AG04450 (cell line): ENCODE data around the gene GPHN. TPM values are rescaled to one million over a fixed set of nuclear protein-coding genes. Genes with fewer than 3 reads are reported as not detected.

Experiments used
- CTCF ChIA-PET: fragments of 300-600, 350-600 bp; formaldehyde crosslinking; extraction: SDS; loops from one replicate; lab custom pipeline; 2022; ENCODE audit warnings: antibody characterized with exemption, inconsistent platforms; lab: Charles Lee
- POLR2A ChIA-PET: fragments of 350-600 bp; formaldehyde crosslinking; extraction: SDS; loops from one replicate; lab custom pipeline; 2021; ENCODE audit warnings: antibody characterized with exemption, inconsistent platforms; lab: Yijun Ruan, JAX
- DNase-seq: peaks from one replicate; pipeline ENCODE4 v3.0.0-alpha.2; 2011; ENCODE audit warnings: low read depth, low spot score
- H3K27ac ChIP-seq: one replicate; pipeline ENCODE4 v1.5.1; 2012; ENCODE audit warnings: low read depth, low read length, control low read depth
- H3K27me3 ChIP-seq: one replicate; pipeline ENCODE4 v1.6.0; 2012; ENCODE audit warnings: low read length; ENCODE audit not compliant: control insufficient read depth, insufficient read depth
- H3K4me3 ChIP-seq: 2 replicates; pipeline ENCODE4 v1.5.1; 2011; ENCODE audit warnings: mild to moderate bottlenecking, low read depth, low read length, control low read depth
- H3K9me3 ChIP-seq: 2 replicates; pipeline ENCODE4 v1.5.1; 2012; ENCODE audit warnings: low read length; ENCODE audit not compliant: control insufficient read depth, insufficient read depth
- CTCF ChIP-seq: IDR thresholded peaks from 2 replicates; pipeline ENCODE4 v1.5.1; 2011; ENCODE audit warnings: low read depth, low read length, control low read depth, inconsistent platforms
- polyA plus RNA-seq: library from polyadenylated mRNA; depleted of rRNA; stranded (reverse); fragments of >200 nt; gene quantifications from 2 replicates; pipeline ENCODE4 v1.2.3, GENCODE V29; 2011

GPHN gene
- polyA plus RNA-seq, 1 experiment, result 7.7 TPM

- ChIA-PET CTCF (no interaction called here), POLR2A (no interaction called here)
- DNase-seq, result no peak
These were observed 88.5 kb downstream of the GPHN start for GRCh38 chr14:66596241-66596985.

GRCh38 chr14:66600416-66600815 lies 92.5 kb downstream of the GPHN start:
- no peak overlapping the region for H3K4me3 ChIP-seq
- ChIA-PET POLR2A (no interaction called here), CTCF (no interaction called here)
- peaks cover 7% of the 10 kb centered on the region for H3K9me3 ChIP-seq
- no peaks in the 10 kb centered on the region for H3K27me3 ChIP-seq
- TF ChIP-seq CTCF, result no peak
- no peak for DNase-seq
- H3K27ac ChIP-seq, result no peak overlapping the region

More at GRCh38 chr14:66596241-66596985, 88.5 kb downstream of the GPHN start:
- H3K9me3 ChIP-seq, result peaks cover 7% of the 10 kb centered on the region
- H3K27ac ChIP-seq, result no peak overlapping the region
- no peaks in the 10 kb centered on the region for H3K27me3 ChIP-seq
- no peak for TF ChIP-seq CTCF
- H3K4me3 ChIP-seq, result no peak overlapping the region

- Histone ChIP-seq H3K9me3 (no peaks in the 10 kb centered on the region; the same call in 1 of the 2 replicates), H3K27ac (no peak overlapping the region), H3K27me3 (no peaks in the 10 kb centered on the region), H3K4me3 (no peak overlapping the region)
- CTCF ChIA-PET, result no interaction called here
- TF ChIP-seq CTCF, result no peak
- POLR2A ChIA-PET, result no interaction called here
- no peak for DNase-seq
These were observed 94.1 kb downstream of the GPHN start for GRCh38 chr14:66601932-66602578.

GRCh38 chr14:66603945-66604344 lies 96.0 kb downstream of the GPHN start:
- H3K27ac ChIP-seq, result no peak overlapping the region
- ChIA-PET POLR2A (no interaction called here), CTCF (interaction anchor here (1.0 kb wide), 1 partner anchor 21 kb away, joined by 3 read pairs; no protein-coding TSS in a partner anchor)
- DNase-seq, result no peak
- no peak for TF ChIP-seq CTCF
- H3K4me3 ChIP-seq, result no peak overlapping the region
- H3K9me3 ChIP-seq, result no peaks in the 10 kb centered on the region
- H3K27me3 ChIP-seq, result no peaks in the 10 kb centered on the region

GRCh38 chr14:66606826-66607225 lies 98.9 kb downstream of the GPHN start:
- no peaks in the 10 kb centered on the region for H3K27me3 ChIP-seq
- ChIA-PET CTCF (interaction anchor here (0.5 kb wide), 1 partner anchor 247 kb away, joined by 3 read pairs; no protein-coding TSS in a partner anchor), POLR2A (no interaction called here)
- H3K9me3 ChIP-seq, result no peaks in the 10 kb centered on the region
- DNase-seq, result no peak
- H3K27ac ChIP-seq, result no peak overlapping the region
- no peak overlapping the region for H3K4me3 ChIP-seq
- TF ChIP-seq CTCF, result no peak
